ENCODE data around the gene CR1.
"Not testable (repeated sequence)": the region's sequence is repeated elsewhere in the genome, so short reads cannot be mapped to it uniquely, and the experiment has no call there.

The CR1 gene

DNA sequence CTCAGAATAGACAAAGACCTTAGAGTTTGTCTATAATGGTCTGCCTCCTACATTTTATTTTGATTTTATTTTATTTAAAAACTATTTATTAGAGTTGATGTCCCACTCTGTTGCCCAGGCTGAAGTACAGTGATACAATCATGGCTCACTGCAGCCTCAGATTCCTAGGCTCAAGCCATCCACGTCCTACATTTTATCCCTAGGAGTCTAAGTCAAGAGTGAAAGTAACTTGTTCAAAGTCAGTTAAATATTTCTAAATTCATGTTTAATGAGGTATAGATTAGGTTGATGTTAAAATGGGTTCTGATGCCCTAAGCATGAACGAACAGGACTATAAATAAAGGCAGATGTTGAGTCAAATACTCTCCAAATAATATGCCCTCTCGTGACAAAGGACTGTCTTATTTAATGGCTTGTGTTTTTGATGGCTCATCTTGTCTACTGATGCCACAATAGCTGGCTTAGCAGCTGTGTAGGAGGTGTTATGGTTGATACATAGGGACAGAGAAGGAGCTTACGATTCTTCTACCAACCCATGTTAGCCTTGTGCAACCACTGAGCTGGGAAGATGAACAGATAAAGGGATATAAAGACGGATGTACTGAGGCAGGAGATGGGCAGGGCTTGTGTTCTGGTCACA lies 83.0 kb downstream of the CR1 start:
- Histone ChIP-seq H3K36me3 (ENCODE audit: insufficient read depth, low read length) (no peaks in the 10 kb centered on the region), H3K4me1 (ENCODE audit: insufficient read depth, low read length) (no peaks in the 10 kb centered on the region), H3K9me3 (ENCODE audit: low read length) (no peaks in the 10 kb centered on the region), H3K4me3 (ENCODE audit: low read length) (no peak overlapping the region), H3K27me3 (ENCODE audit: insufficient read depth, low read length) (no peaks in the 10 kb centered on the region), H2AFZ (ENCODE audit: low read depth, low read length) (no peak overlapping the region)

DNA sequence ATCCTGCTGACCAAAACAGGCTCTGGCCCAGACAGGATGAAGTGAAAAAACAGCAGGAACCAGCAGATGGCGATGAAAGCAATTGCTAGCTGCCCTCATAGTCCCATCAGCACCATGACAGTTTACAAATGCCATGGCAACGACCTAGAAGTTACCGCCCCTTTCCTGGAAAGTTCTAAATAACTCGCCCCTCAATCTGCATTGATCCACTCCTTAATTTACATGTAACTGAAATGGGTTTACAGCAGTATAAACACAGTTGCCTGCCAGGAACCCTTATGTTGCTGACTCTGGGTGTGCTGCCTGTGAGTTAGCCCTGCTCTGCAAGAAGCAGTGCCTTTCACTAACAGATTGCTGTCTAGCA lies 83.5 kb downstream of the CR1 start:
- H2AFZ ChIP-seq (ENCODE audit: low read depth, low read length) = no peak overlapping the region
- H3K9me3 ChIP-seq (ENCODE audit: low read length) = no peaks in the 10 kb centered on the region
- H3K27me3 ChIP-seq (ENCODE audit: insufficient read depth, low read length) = no peaks in the 10 kb centered on the region
- no peaks in the 10 kb centered on the region for H3K4me1 ChIP-seq (ENCODE audit: insufficient read depth, low read length)
- H3K36me3 ChIP-seq (ENCODE audit: insufficient read depth, low read length) = no peaks in the 10 kb centered on the region
- H3K4me3 ChIP-seq (ENCODE audit: low read length) = no peak overlapping the region

DNA sequence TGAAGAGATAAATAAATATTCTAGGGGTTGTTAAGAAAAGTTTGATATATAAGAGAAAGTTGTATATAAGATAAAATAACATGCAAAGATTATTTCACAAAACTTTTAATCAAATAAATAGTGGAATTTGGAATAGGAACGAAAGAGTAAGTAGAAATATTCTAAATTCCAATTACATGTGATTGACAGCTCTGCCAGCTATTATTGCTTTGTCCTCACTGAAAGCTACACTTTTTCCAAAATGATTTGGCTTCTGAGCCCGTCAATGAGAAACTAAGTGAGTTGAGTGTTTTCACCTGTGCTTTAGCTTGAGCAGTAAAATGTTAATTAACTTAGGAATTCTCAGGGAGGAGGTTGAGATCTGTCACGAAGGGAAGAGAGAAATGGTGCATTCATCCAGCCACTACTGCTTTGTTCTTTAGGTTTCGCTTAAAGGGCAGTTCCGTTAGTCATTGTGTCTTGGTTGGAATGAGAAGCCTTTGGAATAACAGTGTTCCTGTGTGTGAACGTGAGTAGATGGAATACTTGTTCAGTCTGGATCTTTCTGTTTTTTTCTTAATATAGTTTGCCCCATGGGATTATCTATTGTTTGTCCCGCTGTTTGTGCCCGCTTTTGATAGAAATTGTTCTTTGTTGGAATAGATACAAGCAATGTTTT lies 85.7 kb downstream of the CR1 start:
- no peaks in the 10 kb centered on the region for H3K27me3 ChIP-seq (ENCODE audit: insufficient read depth, low read length)
- no peaks in the 10 kb centered on the region for H3K4me1 ChIP-seq (ENCODE audit: insufficient read depth, low read length)
- no peaks in the 10 kb centered on the region for H3K9me3 ChIP-seq (ENCODE audit: low read length)
- no peak overlapping the region for H2AFZ ChIP-seq (ENCODE audit: low read depth, low read length)
- no peaks in the 10 kb centered on the region for H3K36me3 ChIP-seq (ENCODE audit: insufficient read depth, low read length)
- no peak overlapping the region for H3K4me3 ChIP-seq (ENCODE audit: low read length)

- not testable (repeated sequence) for H3K4me3 ChIP-seq (ENCODE audit: low read length); H3K9me3 ChIP-seq (ENCODE audit: low read length); H3K4me1 ChIP-seq (ENCODE audit: insufficient read depth, low read length); H3K36me3 ChIP-seq (ENCODE audit: insufficient read depth, low read length); H2AFZ ChIP-seq (ENCODE audit: low read depth, low read length); H3K27me3 ChIP-seq (ENCODE audit: insufficient read depth, low read length)
Observed at GRCh38 chr1:207589506-207589905, 93.5 kb downstream of the CR1 start.

- not testable (repeated sequence) for H3K9me3 ChIP-seq (ENCODE audit: low read length); H3K36me3 ChIP-seq (ENCODE audit: insufficient read depth, low read length); H3K4me3 ChIP-seq (ENCODE audit: low read length); H3K4me1 ChIP-seq (ENCODE audit: insufficient read depth, low read length); H3K27me3 ChIP-seq (ENCODE audit: insufficient read depth, low read length); H2AFZ ChIP-seq (ENCODE audit: low read depth, low read length)
Observed at GRCh38 chr1:207591205-207591604, 95.2 kb downstream of the CR1 start.

GRCh38 chr1:207594095-207594494 lies 98.1 kb downstream of the CR1 start:
- H3K4me1 ChIP-seq (ENCODE audit: insufficient read depth, low read length); H3K4me3 ChIP-seq (ENCODE audit: low read length); H3K9me3 ChIP-seq (ENCODE audit: low read length); H3K36me3 ChIP-seq (ENCODE audit: insufficient read depth, low read length); H3K27me3 ChIP-seq (ENCODE audit: insufficient read depth, low read length); H2AFZ ChIP-seq (ENCODE audit: low read depth, low read length): not testable (repeated sequence)

DNA sequence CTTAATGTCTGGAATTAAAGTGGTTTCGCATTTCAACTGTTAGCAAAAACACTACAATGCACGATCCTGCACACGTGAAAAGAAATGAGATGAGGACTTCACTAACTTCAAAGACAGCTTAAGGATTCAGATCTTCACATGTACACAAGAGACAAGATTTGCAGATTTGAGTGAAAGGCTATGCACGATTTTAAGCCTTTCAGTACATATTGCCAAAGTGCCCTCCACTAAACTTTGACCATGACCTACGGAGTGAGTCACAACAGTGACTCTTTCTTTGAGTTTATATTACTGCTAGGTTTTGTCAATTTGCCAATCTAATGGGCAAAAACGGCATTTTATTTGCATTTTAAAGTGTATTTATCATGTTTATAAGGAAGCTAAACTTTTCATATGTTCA lies 107.8 kb downstream of the CR1 start:
- Histone ChIP-seq H3K4me1 (ENCODE audit: insufficient read depth, low read length) (no peaks in the 10 kb centered on the region), H3K27me3 (ENCODE audit: insufficient read depth, low read length) (peaks cover 2% of the 10 kb centered on the region), H3K36me3 (ENCODE audit: insufficient read depth, low read length) (no peaks in the 10 kb centered on the region)

DNA sequence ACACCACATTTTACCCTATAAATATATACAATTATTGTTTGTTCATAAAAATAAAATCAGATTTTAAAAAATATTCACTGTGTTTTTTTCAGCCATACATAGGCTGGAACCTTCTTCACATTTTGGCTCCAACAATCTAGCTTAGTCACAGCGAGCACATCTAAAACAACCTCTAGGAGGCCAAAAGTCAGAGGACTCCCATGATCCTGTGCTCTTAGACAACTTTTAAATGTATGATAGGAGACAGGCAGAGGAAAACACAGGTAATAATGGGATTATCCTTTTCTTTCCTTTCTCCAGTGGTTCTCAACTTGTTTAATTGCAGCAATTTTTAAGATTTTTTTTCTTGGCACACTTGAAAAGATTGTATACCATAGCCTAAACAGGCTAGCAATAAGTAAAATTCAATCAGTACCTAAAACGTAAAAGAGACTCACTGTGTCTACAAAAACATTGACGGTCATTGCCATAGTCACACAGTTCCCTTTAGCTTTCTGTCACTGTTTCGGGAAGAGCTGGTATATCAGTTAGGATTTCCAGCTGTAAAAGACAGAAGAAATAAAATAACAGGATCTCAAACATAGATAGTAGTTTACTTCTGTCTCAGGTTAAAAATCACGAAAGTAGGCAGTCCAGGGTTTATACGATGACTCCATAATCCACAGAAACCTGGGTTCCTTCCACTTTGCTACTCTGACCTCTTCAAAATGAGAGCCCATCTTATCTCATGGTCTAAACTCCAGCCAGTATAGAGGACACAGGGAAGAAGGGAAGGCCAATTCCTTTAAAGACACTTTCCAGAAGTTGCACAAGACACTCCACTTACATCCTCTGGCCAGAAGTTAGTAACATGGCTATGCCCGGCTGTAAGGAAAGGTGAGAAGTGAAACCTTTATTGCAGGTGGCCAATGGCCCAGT lies 109.7 kb downstream of the CR1 start:
- no peak overlapping the region for H3K4me3 ChIP-seq (ENCODE audit: low read length)
- no peaks in the 10 kb centered on the region for H3K9me3 ChIP-seq (ENCODE audit: low read length)
- no peak overlapping the region for H2AFZ ChIP-seq (ENCODE audit: low read depth, low read length)
- peaks cover 2% of the 10 kb centered on the region for H3K27me3 ChIP-seq (ENCODE audit: insufficient read depth, low read length)
- no peaks in the 10 kb centered on the region for H3K4me1 ChIP-seq (ENCODE audit: insufficient read depth, low read length)
- H3K36me3 ChIP-seq (ENCODE audit: insufficient read depth, low read length) = no peaks in the 10 kb centered on the region

More for the DNA sequence above, 107.8 kb downstream of the CR1 start:
- H3K9me3 ChIP-seq (ENCODE audit: low read length) = no peaks in the 10 kb centered on the region
- no peak overlapping the region for H2AFZ ChIP-seq (ENCODE audit: low read depth, low read length)
- H3K4me3 ChIP-seq (ENCODE audit: low read length) = no peak overlapping the region

DNA sequence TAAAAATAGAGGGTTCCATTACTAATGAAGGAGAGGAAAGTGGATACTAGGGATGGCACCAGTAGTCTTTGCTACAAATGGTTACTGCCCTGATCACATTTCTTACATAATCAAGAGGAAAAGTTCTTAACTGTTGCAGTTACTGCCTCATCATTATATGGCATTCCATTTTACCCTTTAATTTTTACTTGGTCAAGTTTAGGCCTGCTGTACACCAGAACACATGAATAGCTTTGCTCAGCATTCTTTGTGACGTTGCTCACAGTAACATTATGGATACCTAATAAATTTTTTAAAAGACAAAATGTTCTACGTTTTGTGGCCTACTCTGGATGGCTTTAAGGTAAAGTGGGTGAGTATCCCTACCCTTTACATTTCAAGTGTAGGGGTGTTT lies 110.4 kb downstream of the CR1 start:
- Histone ChIP-seq H3K4me1 (ENCODE audit: insufficient read depth, low read length) (no peaks in the 10 kb centered on the region), H2AFZ (ENCODE audit: low read depth, low read length) (no peak overlapping the region), H3K9me3 (ENCODE audit: low read length) (no peaks in the 10 kb centered on the region), H3K36me3 (ENCODE audit: insufficient read depth, low read length) (no peaks in the 10 kb centered on the region), H3K27me3 (ENCODE audit: insufficient read depth, low read length) (peaks cover 2% of the 10 kb centered on the region), H3K4me3 (ENCODE audit: low read length) (no peak overlapping the region)

DNA sequence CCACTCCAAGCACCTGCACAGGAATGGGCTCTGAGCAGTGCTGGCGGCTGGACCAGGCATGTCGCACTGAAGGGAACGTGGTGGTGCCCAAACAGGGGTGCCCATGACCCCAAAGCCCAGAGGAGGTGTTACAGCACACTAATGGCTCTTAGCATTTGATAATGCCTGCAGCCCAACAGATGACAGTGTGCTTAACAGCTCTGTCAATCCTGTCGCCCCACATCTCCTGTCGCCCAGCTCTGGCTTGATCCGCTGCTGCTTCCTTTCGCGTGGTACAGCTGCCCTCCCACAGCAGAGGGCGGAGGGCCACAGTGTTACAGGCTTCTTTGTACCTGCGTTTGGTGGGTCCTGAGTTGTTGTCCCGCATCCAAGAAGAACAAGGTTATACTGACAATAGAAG lies 116.8 kb downstream of the CR1 start:
- Histone ChIP-seq H3K36me3 (ENCODE audit: insufficient read depth, low read length) (no peaks in the 10 kb centered on the region), H3K4me3 (ENCODE audit: low read length) (no peak overlapping the region), H3K9me3 (ENCODE audit: low read length) (no peaks in the 10 kb centered on the region), H3K27me3 (ENCODE audit: insufficient read depth, low read length) (no peaks in the 10 kb centered on the region), H3K4me1 (ENCODE audit: insufficient read depth, low read length) (no peaks in the 10 kb centered on the region), H2AFZ (ENCODE audit: low read depth, low read length) (no peak overlapping the region)

- H3K36me3 ChIP-seq (ENCODE audit: insufficient read depth, low read length) = no peaks in the 10 kb centered on the region
- no peak overlapping the region for H2AFZ ChIP-seq (ENCODE audit: low read depth, low read length)
- no peak overlapping the region for H3K4me3 ChIP-seq (ENCODE audit: low read length)
- H3K9me3 ChIP-seq (ENCODE audit: low read length) = no peaks in the 10 kb centered on the region
- no peaks in the 10 kb centered on the region for H3K4me1 ChIP-seq (ENCODE audit: insufficient read depth, low read length)
- no peaks in the 10 kb centered on the region for H3K27me3 ChIP-seq (ENCODE audit: insufficient read depth, low read length)
Observed at GRCh38 chr1:207619871-207620542, 124.0 kb downstream of the CR1 start.

- Histone ChIP-seq H3K4me3 (ENCODE audit: low read length) (no peak overlapping the region), H3K27me3 (ENCODE audit: insufficient read depth, low read length) (no peaks in the 10 kb centered on the region), H3K36me3 (ENCODE audit: insufficient read depth, low read length) (no peaks in the 10 kb centered on the region), H3K4me1 (ENCODE audit: insufficient read depth, low read length) (no peaks in the 10 kb centered on the region), H2AFZ (ENCODE audit: low read depth, low read length) (no peak overlapping the region), H3K9me3 (ENCODE audit: low read length) (no peaks in the 10 kb centered on the region)
Observed at GRCh38 chr1:207620543-207620893, 124.6 kb downstream of the CR1 start.

GRCh38 chr1:207625504-207626071 lies 129.6 kb downstream of the CR1 start:
- H3K4me3 ChIP-seq (ENCODE audit: low read length); H3K27me3 ChIP-seq (ENCODE audit: insufficient read depth, low read length); H3K9me3 ChIP-seq (ENCODE audit: low read length); H3K4me1 ChIP-seq (ENCODE audit: insufficient read depth, low read length); H2AFZ ChIP-seq (ENCODE audit: low read depth, low read length); H3K36me3 ChIP-seq (ENCODE audit: insufficient read depth, low read length): not testable (repeated sequence)

Measured in neuron (in vitro differentiated cells).